ENCODE results near the gene PILRA.

- no peak for TF ChIP-seq CTCF (conservative IDR thresholded peaks at IDR 0.05 in 1 of 2, IDR thresholded peaks at IDR 0.05 in 1 of 2; ENCODE audit: extremely low read depth in 1 of 2, insufficient read depth in 1 of 2, low read depth in 1 of 2, low read length in 2 of 2)
- TF ChIP-seq EZH2 (IDR thresholded peaks at IDR 0.05; ENCODE audit: borderline replicate concordance, low read length) = no peak
Observed at GRCh38 chr7:100433276-100433591, 59.9 kb downstream of the PILRA start.

All from mammary epithelial cell (primary cell).